HG03558 (cell line): ENCODE measurements around the gene RTCA.
"Not testable (repeated sequence)": the region's sequence is repeated elsewhere in the genome, so short reads cannot be mapped to it uniquely, and the experiment has no call there.

Experiments used
- ATAC-seq: cut with Tn5 transposase; IDR thresholded peaks from one replicate; pipeline ENCODE4 v1.9.1; 2021; ENCODE audit warnings: moderate number of reproducible peaks; ENCODE audit not compliant: unreplicated experiment; ENCODE audit errors: extremely low read depth

RTCA gene

DNA sequence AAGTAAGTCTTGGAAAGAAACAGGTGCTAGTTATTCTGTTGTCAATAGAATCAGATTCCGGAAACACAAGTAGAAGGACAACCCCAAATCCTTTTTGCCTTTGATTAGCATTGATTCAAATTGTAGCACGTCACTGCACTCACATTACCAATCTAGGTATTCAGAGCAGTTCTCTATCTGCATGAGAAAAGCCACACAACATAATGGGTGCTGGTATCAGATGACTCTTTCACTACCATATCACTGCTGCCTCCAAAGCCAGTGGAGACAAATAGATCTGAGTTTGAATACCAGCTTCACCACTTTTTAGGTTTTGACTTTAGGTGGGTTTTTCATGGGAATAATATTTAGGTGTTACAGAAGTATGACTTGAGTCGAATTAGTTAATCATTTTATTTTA, 38.9 kb downstream of the RTCA start:
- no peak for ATAC-seq

DNA sequence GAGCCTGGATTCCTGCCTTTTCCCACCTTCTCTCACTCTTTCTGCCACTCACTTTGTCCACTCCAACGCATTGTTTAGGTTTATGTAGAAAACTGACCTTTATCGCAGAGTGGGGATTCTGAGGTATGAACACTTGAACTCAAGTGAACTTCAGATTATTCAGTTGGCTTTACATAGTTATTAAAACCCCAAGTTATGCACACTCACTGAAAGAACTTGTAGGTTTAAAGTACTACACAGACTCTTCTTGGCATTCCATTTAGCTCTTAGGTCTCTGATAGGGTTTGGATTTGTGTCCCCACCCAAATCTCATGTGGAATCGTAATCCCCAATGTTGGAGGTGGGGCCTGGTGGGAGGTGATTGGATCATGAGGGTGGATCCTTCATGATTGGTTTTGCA, 39.9 kb downstream of the RTCA start:
- no peak for ATAC-seq

DNA sequence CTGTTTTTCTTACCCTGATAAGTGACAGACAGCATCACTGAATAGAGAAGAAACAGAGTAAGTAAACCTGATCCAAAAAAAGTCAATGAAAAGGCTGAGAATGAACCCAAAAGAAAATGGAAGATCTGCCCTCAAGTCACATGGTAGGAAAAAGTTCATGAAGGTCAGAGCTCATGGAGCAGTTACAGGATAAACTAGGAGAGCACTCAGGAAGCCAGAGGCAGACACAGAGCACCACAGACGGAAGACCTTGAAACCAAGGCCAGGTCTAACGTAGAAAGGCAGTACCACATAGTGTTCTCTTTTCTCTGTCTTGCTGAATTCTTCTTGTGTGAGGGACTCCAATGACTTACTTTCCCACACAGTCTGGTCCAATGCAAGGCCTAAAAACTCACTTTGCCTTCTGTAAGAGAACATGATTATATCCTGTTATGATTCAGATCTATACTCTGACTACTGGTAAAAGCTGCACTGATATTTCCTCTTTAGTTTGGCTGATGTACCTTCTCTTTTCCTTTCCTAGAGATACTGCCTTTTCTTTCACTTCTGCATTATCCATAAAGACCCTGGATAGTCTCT, 40.8 kb downstream of the RTCA start:
- no peak for ATAC-seq

DNA sequence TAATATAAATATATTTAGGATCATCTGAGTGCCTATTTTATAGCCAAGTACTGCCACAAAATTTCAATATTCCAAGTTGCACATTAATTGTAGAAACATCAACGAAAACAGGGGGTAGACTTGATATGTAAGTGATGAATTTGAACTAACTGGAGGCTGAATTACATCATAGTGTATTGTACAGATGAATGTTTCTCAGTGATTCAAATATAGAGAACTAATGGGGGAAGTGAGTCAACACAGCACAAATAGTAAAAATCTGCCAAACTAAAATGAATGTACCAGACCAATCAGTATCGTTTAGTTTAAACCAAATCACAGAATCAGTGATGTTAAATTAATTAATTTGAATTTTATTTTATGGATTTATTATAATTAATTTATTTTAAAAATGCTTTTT, 42.8 kb downstream of the RTCA start:
- ATAC-seq, result no peak

DNA sequence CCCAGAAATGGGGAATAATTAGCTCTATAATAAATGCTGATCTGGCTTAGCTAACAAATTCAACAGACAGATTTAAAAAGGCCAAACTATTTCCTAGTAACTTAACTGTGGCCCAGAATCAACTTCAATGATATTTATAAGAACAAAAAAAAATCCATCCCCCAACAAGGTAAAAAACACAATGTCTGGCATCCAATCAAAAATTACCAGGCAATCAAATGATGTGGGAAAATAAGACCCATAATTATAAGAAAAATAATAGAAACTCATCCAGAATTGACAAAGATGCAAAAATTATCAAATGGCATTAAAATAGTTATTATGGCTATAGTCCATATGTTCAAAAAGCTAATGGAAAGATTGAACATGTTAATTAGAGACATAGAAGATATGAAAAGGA, 43.8 kb downstream of the RTCA start:
- no peak for ATAC-seq

DNA sequence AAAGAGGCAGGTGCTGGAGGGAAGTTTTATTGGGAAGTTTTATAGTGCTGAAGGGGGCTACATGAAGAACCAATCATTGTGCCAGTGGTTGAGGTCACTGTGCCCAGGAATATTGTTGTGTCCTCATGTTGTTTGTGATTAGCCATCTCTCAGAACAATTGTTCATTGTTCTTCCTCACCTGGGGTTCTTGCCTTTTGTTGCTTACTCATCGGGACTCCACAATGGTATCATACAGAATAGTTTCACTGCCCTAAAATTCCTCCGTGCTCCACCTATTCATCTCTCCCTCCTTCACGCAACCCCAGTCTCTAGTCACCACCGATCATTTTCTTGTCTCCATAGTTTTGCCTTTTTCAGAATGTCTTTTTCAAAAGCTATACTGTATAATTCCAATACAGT, 47.4 kb downstream of the RTCA start:
- no peak for ATAC-seq

DNA sequence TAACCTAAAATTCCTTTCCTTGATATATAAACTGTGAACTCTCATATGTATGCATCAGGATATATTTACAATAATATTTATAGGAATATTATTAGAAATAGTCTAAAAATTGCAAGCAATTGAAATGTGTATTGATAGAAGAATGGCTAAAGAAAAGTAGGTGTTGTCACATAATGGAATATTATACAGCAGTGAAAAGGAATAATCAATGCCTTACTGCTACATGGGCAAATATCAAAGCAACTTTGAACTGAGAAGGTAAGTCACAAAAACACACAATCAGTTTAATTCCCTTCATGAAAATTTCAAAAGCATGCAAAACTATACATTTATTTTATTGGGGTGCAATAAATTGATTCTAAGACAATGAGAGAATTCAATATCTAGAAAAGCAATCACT, 50.6 kb downstream of the RTCA start:
- no peak for ATAC-seq

DNA sequence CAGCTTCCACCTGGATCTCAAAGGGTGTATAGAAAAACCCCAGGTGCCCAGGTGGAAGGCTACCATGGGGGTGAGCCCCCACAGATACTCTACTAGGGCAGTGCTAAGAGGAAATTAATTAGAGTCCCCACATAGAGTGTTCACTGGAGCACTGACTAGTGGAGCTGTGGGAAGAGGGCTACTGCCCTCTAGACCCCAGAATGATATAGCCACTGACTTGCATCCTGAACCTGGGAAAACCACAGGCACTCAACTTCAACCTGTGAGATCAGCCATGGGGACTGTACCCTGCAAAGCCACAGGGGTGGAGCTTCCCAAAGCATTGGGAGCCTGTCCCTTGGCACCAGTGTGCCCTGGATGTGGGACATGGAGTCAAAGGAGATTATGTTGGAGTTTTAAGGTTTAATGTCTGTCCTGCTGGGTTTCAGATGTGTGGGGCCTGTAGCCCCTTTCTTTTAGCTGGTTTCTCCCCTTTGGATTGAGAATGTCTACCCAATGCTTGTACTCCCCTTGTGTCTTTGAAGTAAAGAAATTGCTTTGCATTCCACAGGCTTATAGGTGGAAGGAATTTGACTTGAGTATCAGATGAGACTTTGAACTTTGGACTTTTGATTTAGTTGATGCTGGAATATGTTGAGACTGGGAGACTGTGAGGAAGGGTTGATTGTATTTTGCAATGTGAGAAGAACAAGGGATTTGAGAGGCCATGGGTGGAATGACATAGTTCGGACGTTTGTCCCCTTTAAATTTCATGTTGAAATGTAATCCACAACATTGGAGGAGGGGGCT, 54.5 kb downstream of the RTCA start:
- ATAC-seq, result no peak

DNA sequence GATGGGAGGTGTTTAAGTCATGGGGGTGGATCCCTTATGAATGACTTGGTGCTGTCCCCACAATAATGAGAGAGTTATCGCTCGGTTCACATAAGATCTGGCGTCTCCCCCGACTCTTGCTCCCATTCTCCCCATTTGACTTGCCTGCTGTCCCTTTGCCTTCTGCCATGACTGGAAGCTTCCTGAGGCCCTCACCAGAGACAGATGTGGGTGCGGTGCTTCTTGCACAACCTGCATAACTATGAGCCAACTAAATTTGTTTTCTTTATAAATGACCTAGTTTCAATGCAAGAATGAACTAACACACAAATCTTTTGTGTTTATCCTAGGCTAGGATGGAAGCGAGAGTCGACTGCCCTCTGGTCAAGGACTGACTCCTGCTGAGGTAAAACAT, 55.1 kb downstream of the RTCA start:
- ATAC-seq, result no peak

DNA sequence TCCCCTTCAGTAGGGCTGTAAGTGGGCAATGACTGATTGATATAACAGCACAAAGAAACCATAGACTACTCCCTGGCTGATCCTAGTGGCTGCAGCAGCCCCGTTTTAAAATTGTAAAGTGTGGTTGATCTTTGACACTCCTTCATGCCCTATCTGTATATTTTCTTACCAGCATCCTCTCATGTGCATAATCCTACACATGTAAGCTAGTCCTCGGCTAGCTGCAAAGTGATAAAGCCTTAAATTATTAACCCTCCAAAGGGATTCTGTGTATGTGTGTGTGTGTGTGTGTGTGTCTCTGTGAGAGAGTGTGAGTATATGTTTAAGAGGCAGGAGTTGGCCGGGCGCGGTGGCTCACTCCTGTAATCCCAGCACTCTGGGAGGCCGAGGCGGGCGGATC, 55.5 kb downstream of the RTCA start:
- no peak for ATAC-seq

DNA sequence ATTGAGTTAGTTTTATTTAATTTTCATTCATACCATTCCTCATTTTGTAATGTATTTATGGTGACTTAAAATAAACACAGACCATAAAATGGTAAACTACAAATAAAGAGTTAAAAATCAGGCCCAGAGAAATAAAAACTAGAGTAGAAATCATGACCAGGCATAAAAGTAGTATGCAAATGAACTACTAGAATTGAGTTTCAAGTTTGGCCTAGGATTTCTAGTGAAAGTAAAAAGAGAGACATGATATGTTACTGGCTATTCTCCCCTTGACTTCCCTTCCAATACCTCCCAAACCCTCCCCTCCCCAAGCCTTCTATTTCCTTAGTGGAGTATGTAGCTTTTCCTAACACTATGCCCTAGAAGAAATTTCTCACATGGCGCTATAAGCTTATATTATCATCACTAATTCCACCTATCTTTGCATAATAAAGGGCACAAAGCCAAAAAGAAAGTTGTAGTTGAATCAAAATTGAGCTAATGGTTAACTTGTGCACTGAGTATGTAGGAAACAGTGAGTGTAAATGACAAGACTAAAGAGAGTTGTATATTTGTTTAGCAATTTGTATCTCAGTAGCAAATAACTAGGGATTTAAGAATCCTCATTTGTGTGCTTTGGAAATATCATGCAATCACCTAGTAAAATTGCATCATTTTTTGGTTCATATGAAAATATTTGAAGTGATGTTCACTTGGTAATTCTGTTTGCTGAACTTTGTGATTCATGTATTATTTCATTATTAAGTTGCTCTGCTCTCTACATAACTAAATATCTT, 56.6 kb downstream of the RTCA start:
- ATAC-seq, result no peak

DNA sequence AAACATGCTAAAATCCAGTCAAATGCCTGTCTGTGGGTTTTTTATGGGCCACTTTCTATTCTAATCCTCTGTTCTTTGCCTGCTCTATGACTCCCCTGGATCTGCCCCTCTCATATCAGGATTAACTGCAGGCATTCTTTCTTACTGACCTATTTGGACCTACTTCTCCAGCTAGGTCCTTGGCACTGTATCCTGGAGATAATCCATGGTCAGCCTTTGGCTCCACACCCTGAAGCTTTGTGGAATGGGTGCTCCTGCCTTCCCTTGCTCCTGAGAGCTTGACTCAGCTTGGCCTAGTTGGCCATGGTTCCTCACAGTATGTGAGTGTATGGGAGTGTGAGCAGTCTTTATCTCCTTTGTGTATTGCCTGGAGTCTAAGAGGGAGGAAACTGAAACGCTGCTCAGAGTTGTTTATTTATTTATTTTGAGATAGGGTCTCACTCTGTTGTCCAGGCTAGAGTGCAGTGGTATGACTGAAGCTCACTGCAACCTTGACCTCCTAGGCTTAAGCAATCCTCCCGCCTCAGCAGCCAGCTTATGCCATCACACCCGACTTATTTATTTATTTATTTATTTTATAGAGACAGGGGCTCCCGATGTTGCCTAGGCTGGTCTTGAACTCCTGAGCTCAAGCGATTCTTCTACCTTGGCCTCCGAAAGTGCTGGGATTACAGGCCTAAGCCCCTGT, 57.5 kb downstream of the RTCA start:
- ATAC-seq, result no peak

DNA sequence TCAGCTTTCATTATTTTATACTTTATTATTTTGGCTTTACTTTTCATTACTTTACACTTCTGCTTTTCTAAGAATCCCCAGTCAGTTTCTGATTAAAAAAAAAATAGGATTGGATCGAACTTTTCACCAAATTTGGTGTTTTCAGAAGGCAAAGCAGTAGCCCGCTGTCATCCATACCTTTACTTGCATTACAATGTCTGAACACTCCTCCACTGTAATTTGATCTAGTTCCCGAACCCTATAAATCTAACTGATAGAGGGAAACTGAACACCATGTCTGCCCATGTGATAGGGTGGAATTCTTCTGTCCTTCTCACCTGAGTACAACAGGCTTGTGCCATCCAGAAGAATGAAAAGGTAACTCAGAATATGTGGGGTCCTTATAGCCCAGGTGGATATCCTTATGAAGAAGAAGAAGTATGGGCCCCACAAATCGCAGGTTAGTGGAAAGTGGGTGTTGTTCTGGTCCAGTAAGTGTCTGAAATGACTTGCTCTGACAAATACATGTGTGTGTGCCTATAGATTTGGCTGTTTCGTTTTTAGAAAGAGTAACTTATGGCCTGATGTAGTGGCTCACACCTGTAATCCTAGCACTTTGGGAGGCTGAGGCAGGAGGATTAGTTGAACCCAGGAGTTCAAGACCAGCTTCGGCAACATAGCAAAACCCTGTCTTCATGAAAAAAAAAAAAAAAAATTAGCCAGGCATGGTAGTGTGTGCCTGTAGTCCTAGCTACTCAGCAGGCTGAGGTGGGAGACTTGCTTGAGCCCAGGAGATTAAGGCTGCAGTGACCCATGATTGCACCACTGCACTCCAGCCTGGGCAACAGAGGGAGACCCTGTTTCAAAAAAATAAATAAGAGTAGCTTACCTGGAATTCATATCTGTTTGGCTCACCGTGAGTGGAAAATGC, 59.7 kb downstream of the RTCA start:
- ATAC-seq, result no peak

DNA sequence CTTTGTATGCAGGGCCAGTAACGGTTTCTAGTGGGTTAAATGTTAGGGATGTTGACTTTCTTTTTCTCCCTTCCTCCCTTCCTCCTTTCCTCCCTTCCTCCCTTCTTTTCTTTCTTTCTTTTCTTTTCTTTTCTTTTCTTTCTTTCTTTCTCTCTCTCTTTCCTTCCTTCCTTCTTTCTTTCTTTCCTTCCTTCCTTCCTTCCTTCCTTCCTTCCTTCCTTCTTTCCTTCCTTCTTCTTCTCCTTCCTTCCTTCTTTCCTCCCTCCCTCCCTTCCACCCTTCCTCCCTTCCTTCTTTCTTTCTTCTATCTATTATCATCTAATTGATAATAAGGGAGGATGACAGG, 60.3 kb downstream of the RTCA start:
- not testable (repeated sequence) for ATAC-seq

DNA sequence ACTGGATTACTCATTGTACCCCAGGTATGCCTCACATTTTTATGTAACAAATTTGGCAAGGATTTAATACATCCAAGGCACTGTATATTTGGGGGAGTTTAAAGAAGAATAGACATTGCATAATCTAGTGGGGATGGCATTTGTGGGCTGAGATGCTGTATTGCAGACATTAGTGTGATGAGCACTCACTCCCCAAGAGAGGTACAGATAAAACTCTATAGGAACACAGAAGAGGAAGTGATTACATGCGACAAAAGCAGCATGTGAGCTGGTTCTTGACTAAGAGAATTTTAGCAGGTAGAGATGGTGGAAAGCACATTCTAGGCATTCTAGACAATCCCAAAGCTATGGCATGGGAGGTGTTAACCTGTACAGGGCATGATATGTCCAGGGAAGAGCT, 62.1 kb downstream of the RTCA start:
- no peak for ATAC-seq

DNA sequence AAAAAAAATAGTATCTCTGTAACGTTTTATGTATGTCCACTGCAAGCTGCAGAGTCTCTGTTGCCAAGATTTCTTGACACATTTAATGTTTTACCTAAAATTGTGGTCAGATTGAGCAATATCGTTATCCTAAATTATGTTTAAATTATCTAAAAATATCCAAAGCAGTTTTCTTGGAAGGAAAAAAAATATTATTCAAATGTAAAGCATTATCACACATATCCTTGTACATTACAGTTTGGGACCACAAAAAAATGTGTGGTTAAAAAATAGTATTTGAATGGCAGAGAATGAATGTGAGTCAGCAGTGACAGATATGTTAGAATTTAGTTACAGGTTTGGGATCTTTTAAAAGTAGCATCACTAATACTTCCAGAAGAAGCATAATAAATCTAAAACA, 65.1 kb downstream of the RTCA start:
- not testable (repeated sequence) for ATAC-seq

DNA sequence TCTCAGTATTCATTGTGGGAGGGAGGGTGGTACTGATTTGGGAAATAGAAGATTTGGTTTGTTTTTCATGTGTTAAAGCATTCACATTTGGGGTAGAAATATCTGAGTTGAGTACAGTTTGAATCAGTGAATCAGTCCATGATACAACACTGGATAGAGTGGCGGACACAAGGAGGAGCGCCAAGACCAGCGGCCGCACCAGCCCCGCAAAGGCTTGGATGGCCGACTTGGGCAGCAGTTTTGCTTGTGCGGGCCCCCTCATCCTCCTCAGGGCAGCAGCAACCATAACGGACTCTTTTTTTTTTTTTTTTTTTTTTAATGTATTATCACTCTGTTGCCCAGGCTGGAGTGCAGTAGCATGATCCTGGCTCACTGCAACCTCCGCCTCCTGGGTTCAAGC, 66.3 kb downstream of the RTCA start:
- no peak for ATAC-seq

DNA sequence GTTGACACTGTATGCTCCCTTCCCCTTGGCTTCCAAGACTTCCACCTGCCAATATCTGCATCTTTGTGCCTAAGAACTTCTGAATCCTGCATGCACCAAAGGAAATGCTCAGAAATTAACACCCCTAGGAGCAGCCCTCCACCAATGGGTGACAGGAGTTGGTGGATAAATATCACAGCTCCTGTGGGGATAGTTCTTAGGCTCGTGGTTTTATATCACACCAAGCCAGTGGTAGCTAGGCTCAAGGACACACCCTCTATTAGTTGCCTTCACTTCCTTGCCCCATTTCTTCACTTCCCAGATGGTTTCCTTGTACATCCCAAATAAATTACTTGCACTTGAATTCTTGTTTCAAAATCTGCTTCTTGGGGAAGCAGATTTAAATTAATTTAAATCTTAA, 69.4 kb downstream of the RTCA start:
- no peak for ATAC-seq

DNA sequence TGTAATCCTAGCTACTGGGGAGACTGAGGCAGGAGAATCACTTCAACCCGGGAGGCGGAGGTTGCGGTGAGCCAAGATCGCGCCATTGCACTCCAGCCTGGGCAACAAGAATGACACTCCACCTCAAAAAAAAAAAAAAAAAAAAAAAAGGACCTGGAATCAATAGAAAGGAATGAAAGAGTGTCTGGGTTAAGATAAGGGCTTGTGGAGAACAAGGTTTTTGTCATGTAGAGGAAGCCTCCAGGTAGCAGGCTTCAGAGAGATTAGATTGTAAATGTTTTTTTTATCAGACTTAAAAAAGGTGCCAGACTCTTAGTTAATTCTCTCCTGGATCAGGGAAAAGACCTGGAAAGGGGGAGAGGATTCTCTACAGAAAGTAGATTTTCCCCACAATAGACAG, 71.9 kb downstream of the RTCA start:
- not testable (repeated sequence) for ATAC-seq

DNA sequence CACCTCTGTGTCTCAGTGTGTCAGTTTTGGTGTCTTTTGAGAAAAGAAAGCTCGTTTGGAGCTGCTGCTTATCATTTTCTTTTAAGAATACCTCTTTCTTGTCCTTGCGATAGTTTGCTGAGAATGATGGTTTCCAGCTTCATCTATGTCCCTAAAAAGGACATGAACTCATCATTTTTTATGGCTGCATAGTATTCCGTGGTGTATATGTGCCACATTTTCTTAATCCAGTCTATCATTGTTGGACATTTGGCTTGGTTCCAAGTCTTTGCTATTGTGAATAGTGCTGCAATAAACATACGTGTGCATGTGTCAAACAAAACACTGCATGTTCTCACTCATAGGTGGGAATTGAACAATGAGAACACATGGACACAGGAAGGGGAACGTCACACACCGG, 73.7 kb downstream of the RTCA start:
- not testable (repeated sequence) for ATAC-seq
